ENCODE measurements around the gene CD5L.

Gene CD5L

GRCh38 chr1:157841708-157842107 lies at the start of gene CD5L:
TSS of gene CD5L (minus strand) at chr1:157841808. CDS start at chr1:157841701, 107 bp downstream.
- TF ChIP-seq CTCF (IDR thresholded peaks at IDR 0.05; ENCODE audit: low read depth, low read length): no peak
- H3K4me3 ChIP-seq (ENCODE audit: low read depth, low read length): no peak within 1 kb of the TSS
- DNase-seq (ENCODE audit: low read depth): no peak

GRCh38 chr1:157882580-157882979 lies 41.0 kb upstream of the CD5L start:
- TF ChIP-seq CTCF (IDR thresholded peaks at IDR 0.05; ENCODE audit: low read depth, low read length) (no peak), POLR2A (IDR thresholded peaks at IDR 0.05; ENCODE audit: extremely low read depth, insufficient read length) (no peak), MYC (IDR thresholded peaks at IDR 0.05; ENCODE audit: low read depth, low read length) (no peak), MAX (IDR thresholded peaks at IDR 0.05; ENCODE audit: low read depth, low read length) (no peak)
- no peak for DNase-seq (ENCODE audit: low read depth)
- no peak overlapping the region for H3K4me3 ChIP-seq (ENCODE audit: low read depth, low read length)

GRCh38 chr1:157880621-157881020 lies 39.0 kb upstream of the CD5L start:
- TF ChIP-seq MYC (IDR thresholded peaks at IDR 0.05; ENCODE audit: low read depth, low read length) (no peak), POLR2A (IDR thresholded peaks at IDR 0.05; ENCODE audit: extremely low read depth, insufficient read length) (no peak), CTCF (IDR thresholded peaks at IDR 0.05; ENCODE audit: low read depth, low read length) (no peak), MAX (IDR thresholded peaks at IDR 0.05; ENCODE audit: low read depth, low read length) (no peak)
- H3K4me3 ChIP-seq (ENCODE audit: low read depth, low read length): no peak overlapping the region
- no peak for DNase-seq (ENCODE audit: low read depth)

- DNase-seq (ENCODE audit: low read depth): peak; percentile 52
- peak; percentile 46 for TF ChIP-seq CTCF (IDR thresholded peaks at IDR 0.05; ENCODE audit: low read depth, low read length)
- TF ChIP-seq POLR2A (IDR thresholded peaks at IDR 0.05; ENCODE audit: extremely low read depth, insufficient read length): no peak
- no peak for TF ChIP-seq MAX (IDR thresholded peaks at IDR 0.05; ENCODE audit: low read depth, low read length)
- TF ChIP-seq MYC (IDR thresholded peaks at IDR 0.05; ENCODE audit: low read depth, low read length): no peak
- H3K4me3 ChIP-seq (ENCODE audit: low read depth, low read length): no peak overlapping the region
Observed at GRCh38 chr1:157878059-157878458, 36.5 kb upstream of the CD5L start.

- H3K4me3 ChIP-seq (ENCODE audit: low read depth, low read length): no peak overlapping the region
Observed at GRCh38 chr1:157870490-157870889, 28.9 kb upstream of the CD5L start.

GRCh38 chr1:157868654-157869053 lies 27.0 kb upstream of the CD5L start:
- DNase-seq (ENCODE audit: low read depth): no peak
- TF ChIP-seq MYC (IDR thresholded peaks at IDR 0.05; ENCODE audit: low read depth, low read length) (no peak), MAX (IDR thresholded peaks at IDR 0.05; ENCODE audit: low read depth, low read length) (no peak), POLR2A (IDR thresholded peaks at IDR 0.05; ENCODE audit: extremely low read depth, insufficient read length) (no peak), CTCF (IDR thresholded peaks at IDR 0.05; ENCODE audit: low read depth, low read length) (no peak)
- H3K4me3 ChIP-seq (ENCODE audit: low read depth, low read length): no peak overlapping the region

More at GRCh38 chr1:157870490-157870889, 28.9 kb upstream of the CD5L start:
- DNase-seq (ENCODE audit: low read depth): no peak
- TF ChIP-seq MAX (IDR thresholded peaks at IDR 0.05; ENCODE audit: low read depth, low read length): no peak

Measured in NB4 (cell line).